ENCODE measurements around the gene BMAL1. TPM values are rescaled to one million over a fixed set of nuclear protein-coding genes. Genes with fewer than 3 reads are reported as not detected.

BMAL1 gene
- polyA plus RNA-seq, 3 donors = 10.2 to 43.4 (median 11.5) TPM

DNA sequence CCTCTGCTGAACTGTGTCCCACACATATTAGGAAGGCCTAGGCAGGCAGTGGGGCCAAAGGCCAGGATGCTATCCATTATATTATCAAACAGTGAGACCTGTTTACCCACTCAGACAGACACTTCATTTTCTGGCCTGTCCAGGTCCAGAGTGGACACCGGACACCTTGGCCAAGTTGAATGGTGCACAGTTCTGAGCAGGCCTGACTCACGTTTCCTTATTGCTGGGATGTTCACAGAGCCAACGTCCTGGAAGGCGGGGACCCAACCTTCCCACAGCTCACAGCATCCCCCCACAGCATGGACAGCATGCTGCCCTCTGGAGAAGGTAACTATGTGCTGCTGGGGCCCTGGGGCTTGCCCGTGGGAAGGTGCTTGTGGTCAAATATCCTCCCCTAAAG, 98.8 kb downstream of the BMAL1 start:
- no peaks in the 10 kb centered on the region for H3K27me3 Mint-ChIP-seq (ENCODE audit: low read depth in 3 of 3)
- Histone ChIP-seq H3K4me3 (replicated peaks in 1 of 3; ENCODE audit: low read depth in 2 of 3, low read length in 3 of 3) (no peak overlapping the region), H3K9ac (ENCODE audit: insufficient read depth, low read length, poor library complexity, severe bottlenecking) (no peak overlapping the region), H4K20me1 (ENCODE audit: insufficient read depth, low read length) (peaks cover 5% of the 10 kb centered on the region), H3K36me3 (replicated peaks in 1 of 2; ENCODE audit: control insufficient read depth in 1 of 2, insufficient read depth in 2 of 2, low read length in 2 of 2) (peaks cover 95 to 100% of the 10 kb centered on the region in 2 donors), H2AFZ (ENCODE audit: insufficient read depth, low read depth, low read length, poor library complexity, severe bottlenecking) (no peak overlapping the region), H3K9me3 (replicated peaks in 1 of 2; ENCODE audit: control insufficient read depth in 1 of 2, insufficient read depth in 1 of 2, low read length in 2 of 2) (no peaks in the 10 kb centered on the region), H3K4me2 (replicated peaks; ENCODE audit: extremely low read depth, low read length, poor library complexity, severe bottlenecking) (no peak overlapping the region), H3K4me1 (ENCODE audit: control insufficient read depth in 1 of 2, insufficient read depth in 2 of 2, low read length in 2 of 2) (no peaks in the 10 kb centered on the region), H3K27me3 (ENCODE audit: control insufficient read depth in 2 of 2, insufficient read depth in 2 of 2, low read length in 2 of 2) (no peaks in the 10 kb centered on the region), H3K27ac (ENCODE audit: low read depth in 1 of 2, low read length in 2 of 2) (no peak overlapping the region), H3K79me2 (ENCODE audit: insufficient read depth, low read length) (no peaks in the 10 kb centered on the region)
- TF ChIP-seq, protein P1, sequence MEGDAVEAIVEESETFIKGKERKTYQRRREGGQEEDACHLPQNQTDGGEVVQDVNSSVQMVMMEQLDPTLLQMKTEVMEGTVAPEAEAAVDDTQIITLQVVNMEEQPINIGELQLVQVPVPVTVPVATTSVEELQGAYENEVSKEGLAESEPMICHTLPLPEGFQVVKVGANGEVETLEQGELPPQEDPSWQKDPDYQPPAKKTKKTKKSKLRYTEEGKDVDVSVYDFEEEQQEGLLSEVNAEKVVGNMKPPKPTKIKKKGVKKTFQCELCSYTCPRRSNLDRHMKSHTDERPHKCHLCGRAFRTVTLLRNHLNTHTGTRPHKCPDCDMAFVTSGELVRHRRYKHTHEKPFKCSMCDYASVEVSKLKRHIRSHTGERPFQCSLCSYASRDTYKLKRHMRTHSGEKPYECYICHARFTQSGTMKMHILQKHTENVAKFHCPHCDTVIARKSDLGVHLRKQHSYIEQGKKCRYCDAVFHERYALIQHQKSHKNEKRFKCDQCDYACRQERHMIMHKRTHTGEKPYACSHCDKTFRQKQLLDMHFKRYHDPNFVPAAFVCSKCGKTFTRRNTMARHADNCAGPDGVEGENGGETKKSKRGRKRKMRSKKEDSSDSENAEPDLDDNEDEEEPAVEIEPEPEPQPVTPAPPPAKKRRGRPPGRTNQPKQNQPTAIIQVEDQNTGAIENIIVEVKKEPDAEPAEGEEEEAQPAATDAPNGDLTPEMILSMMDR (IDR thresholded peaks at IDR 0.05) = no peak
- peaks cover 80 to 81% of the 10 kb centered on the region in 2 donors for H3K36me3 Mint-ChIP-seq
- 100% methylated on average over 3 of the region's 5 CpGs for WGBS (ENCODE audit: insufficient coverage)
- no peak for DNase-seq
- peaks cover 5% of the 10 kb centered on the region for H3K4me1 Mint-ChIP-seq
- H3K9me3 Mint-ChIP-seq = peaks cover 0 to 2% (median 0%) of the 10 kb centered on the region in 7 donors
- intact Hi-C loops (cut with micrococcal nuclease) = no loop called here
- no peak overlapping the region for H3K4me3 Mint-ChIP-seq
- no peak overlapping the region for H3K27ac Mint-ChIP-seq

DNA sequence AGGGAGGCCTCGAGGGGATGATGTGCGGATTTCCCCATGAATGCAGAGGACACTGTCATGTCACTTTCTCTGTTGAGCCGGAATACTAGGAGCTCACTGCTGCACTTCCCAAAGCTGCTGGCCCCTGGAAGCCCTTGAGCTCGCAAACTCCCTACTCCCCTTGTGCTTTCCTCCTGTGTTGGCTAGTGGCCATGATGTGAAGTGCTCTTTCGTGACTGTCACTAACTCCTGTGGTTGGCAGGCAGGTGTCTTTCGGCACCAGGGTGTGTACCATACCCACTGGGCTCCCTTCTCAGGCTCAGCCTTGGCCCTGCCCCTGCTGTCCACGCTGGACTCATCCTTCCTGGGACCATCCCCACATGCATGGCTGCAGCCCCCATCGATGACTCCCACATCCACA, 99.2 kb downstream of the BMAL1 start:
- no peaks in the 10 kb centered on the region for H3K27me3 ChIP-seq (ENCODE audit: control insufficient read depth in 2 of 2, insufficient read depth in 2 of 2, low read length in 2 of 2)
- H3K27ac ChIP-seq (ENCODE audit: low read depth in 1 of 2, low read length in 2 of 2) = no peak overlapping the region
- TF ChIP-seq, protein P1 (IDR thresholded peaks at IDR 0.05) = no peak
- peaks cover 6% of the 10 kb centered on the region for H4K20me1 ChIP-seq (ENCODE audit: insufficient read depth, low read length)
- intact Hi-C loops (cut with micrococcal nuclease) = no loop called here
- 99% methylated on average over 8 of the region's 8 CpGs for WGBS (ENCODE audit: insufficient coverage)
- H3K9me3 Mint-ChIP-seq = peaks cover 0 to 2% (median 0%) of the 10 kb centered on the region in 7 donors
- no peak overlapping the region for H3K4me3 Mint-ChIP-seq
- peaks cover 5% of the 10 kb centered on the region for H3K4me1 Mint-ChIP-seq
- H3K9ac ChIP-seq (ENCODE audit: insufficient read depth, low read length, poor library complexity, severe bottlenecking) = no peak overlapping the region
- H3K27ac Mint-ChIP-seq = peak overlapping the region in 2 of 7 donors; percentile 9 to 63
- no peak overlapping the region for H3K4me3 ChIP-seq (replicated peaks in 1 of 3; ENCODE audit: low read depth in 2 of 3, low read length in 3 of 3)
- H3K36me3 ChIP-seq (replicated peaks in 1 of 2; ENCODE audit: control insufficient read depth in 1 of 2, insufficient read depth in 2 of 2, low read length in 2 of 2) = peaks cover 95 to 100% of the 10 kb centered on the region in 2 donors
- DNase-seq = no peak
- no peaks in the 10 kb centered on the region for H3K79me2 ChIP-seq (ENCODE audit: insufficient read depth, low read length)
- no peak overlapping the region for H3K4me2 ChIP-seq (replicated peaks; ENCODE audit: extremely low read depth, low read length, poor library complexity, severe bottlenecking)
- H3K9me3 ChIP-seq (replicated peaks in 1 of 2; ENCODE audit: control insufficient read depth in 1 of 2, insufficient read depth in 1 of 2, low read length in 2 of 2) = no peaks in the 10 kb centered on the region
- H3K4me1 ChIP-seq (ENCODE audit: control insufficient read depth in 1 of 2, insufficient read depth in 2 of 2, low read length in 2 of 2) = no peaks in the 10 kb centered on the region
- peaks cover 84 to 86% of the 10 kb centered on the region in 2 donors for H3K36me3 Mint-ChIP-seq
- H2AFZ ChIP-seq (ENCODE audit: insufficient read depth, low read depth, low read length, poor library complexity, severe bottlenecking) = no peak overlapping the region
- H3K27me3 Mint-ChIP-seq (ENCODE audit: low read depth in 3 of 3) = no peaks in the 10 kb centered on the region

All from CD14-positive monocyte (primary cell).